PC-3 (cell line): Measurements from ENCODE around the gene TCF7L1.

Experiments
- CTCF ChIP-seq: fragments of 300-600 bp; sonication (generic); conservative IDR thresholded peaks from 2 replicates; pipeline ENCODE4 v1.5.1; 2017; ENCODE audit warnings: antibody characterized with exemption, low read depth, mild to moderate bottlenecking, low read length
- EZH2 ChIP-seq: fragments of 300-600 bp; sonication (generic); IDR thresholded peaks from one replicate; pipeline ENCODE4 v1.6.1; 2017; ENCODE audit warnings: antibody characterized with exemption, mild to moderate bottlenecking, low read length; ENCODE audit not compliant: unreplicated experiment
- EZH2phosphoT487 ChIP-seq: fragments of 300-600 bp; sonication (generic); IDR thresholded peaks from 2 replicates; pipeline ENCODE4 v1.6.1; 2018; ENCODE audit warnings: mild to moderate bottlenecking, antibody characterized with exemption, low read length, borderline replicate concordance

GRCh38 chr2:85209887-85210286, 76.7 kb downstream of the TCF7L1 start:
- TF ChIP-seq CTCF = no peak
- no peak for TF ChIP-seq EZH2
- no peak for TF ChIP-seq EZH2phosphoT487
